Thyroid gland (tissue), 4 donors: ENCODE data around the gene ARL15. TPM values are rescaled to one million over a fixed set of nuclear protein-coding genes. Genes with fewer than 3 reads are reported as not detected.

Experiments used
- DNase-seq, 2 donors: peaks; one replicate each; pipeline ENCODE4 v3.0.0-alpha.2; 2019
- H3K27ac ChIP-seq, 3 donors: fragments of 200-600 bp; sonication (generic); 1 replicate in 2 of 3; 2 replicates in 1 of 3; pipeline ENCODE4 v1.5.1; 2016 to 2019; ENCODE audit warnings: mild to moderate bottlenecking in 1 of 3, moderate library complexity in 1 of 3
- H3K27me3 ChIP-seq: fragments of 200-600 bp; sonication (generic); one replicate; pipeline ENCODE4 v1.5.1; 2019
- H3K36me3 ChIP-seq, 2 donors: fragments of 200-600 bp; sonication (generic); one replicate each; pipeline ENCODE4 v1.5.1; 2016 to 2019
- H3K4me1 ChIP-seq, 2 donors: fragments of 200-600 bp; sonication (generic); one replicate each; pipeline ENCODE4 v1.5.1; 2017 to 2019
- H3K4me3 ChIP-seq, 3 donors: fragments of 200-600 bp; sonication (generic); replicated peaks in 1 of 3; 1 replicate in 2 of 3; 2 replicates in 1 of 3; pipeline ENCODE4 v1.5.1; 2016; ENCODE audit warnings: mild to moderate bottlenecking in 1 of 3
- H3K9me3 ChIP-seq: fragments of 200-600 bp; sonication (generic); one replicate; pipeline ENCODE4 v1.5.1; 2017
- POLR2A ChIP-seq, 2 donors: fragments of 450-650 bp; IDR thresholded peaks; one replicate each; pipeline ENCODE4 v1.6.1; 2017; ENCODE audit warnings: antibody characterized with exemption in 2 of 2, mild to moderate bottlenecking in 2 of 2, moderate library complexity in 1 of 2
- WGBS, 2 donors: methylation state at CpG; one replicate each; pipeline ENCODE4 v1.1.5; 2017; 5-methylcytosine and 5-hydroxymethylcytosine counted together
- intact Hi-C: fragments of 100-400 bp; cut with DNase I; formaldehyde crosslinking; loops from one replicate; pipeline ENCODE4 v1.15.1; 2023
- total RNA-seq, 4 donors: library from RNA; depleted of rRNA; stranded (reverse); fragments of >200 nt; gene quantifications; one replicate each; pipeline ENCODE4 v1.2.3, GENCODE V29; 2016
- TF ChIP-seq, protein P1 (sequence below), 6 experiments: fragments of 200-600 bp in 3 of 6; fragments of 450-650 bp in 3 of 6; sonication (generic) in 3 of 6; IDR thresholded peaks; one replicate each; pipeline ENCODE4 v1.5.1; 2016 to 2019; ENCODE audit warnings: antibody characterized with exemption in 6 of 6, mild to moderate bottlenecking in 2 of 6, inconsistent platforms in 1 of 6, moderate library complexity in 1 of 6

Gene ARL15
- total RNA-seq, 4 donors from 2014 or later: 23.2 to 39.0 (median 29.5) TPM

DNA sequence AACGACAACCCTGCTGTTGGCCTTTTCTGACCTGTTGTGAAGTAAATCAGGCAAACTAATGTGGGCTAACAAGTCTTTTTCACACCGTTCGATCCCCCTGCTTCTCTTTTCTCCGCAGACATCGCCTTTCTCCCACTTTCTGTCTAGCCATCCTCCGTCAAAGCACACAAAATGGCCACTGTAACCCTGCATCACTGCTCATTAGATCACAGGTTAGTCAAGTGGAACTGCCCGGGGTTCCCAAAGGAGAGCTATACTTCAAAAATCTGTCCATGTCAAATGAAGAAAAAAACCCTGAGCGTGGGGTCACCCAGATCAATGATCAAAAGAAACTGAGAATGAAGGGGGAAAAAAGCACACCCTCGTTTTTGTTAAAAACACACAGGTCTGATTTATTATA, 212.1 kb downstream of the ARL15 start:
- no peaks in the 10 kb centered on the region for H3K36me3 ChIP-seq
- intact Hi-C loops: no loop called here
- WGBS, 2 donors: 58 to 70% methylated on average over 9 of the region's 9 CpGs
- H3K9me3 ChIP-seq: no peaks in the 10 kb centered on the region
- no peak overlapping the region for H3K27ac ChIP-seq
- no peak for TF ChIP-seq POLR2A (IDR thresholded peaks at IDR 0.05)
- TF ChIP-seq, protein P1, sequence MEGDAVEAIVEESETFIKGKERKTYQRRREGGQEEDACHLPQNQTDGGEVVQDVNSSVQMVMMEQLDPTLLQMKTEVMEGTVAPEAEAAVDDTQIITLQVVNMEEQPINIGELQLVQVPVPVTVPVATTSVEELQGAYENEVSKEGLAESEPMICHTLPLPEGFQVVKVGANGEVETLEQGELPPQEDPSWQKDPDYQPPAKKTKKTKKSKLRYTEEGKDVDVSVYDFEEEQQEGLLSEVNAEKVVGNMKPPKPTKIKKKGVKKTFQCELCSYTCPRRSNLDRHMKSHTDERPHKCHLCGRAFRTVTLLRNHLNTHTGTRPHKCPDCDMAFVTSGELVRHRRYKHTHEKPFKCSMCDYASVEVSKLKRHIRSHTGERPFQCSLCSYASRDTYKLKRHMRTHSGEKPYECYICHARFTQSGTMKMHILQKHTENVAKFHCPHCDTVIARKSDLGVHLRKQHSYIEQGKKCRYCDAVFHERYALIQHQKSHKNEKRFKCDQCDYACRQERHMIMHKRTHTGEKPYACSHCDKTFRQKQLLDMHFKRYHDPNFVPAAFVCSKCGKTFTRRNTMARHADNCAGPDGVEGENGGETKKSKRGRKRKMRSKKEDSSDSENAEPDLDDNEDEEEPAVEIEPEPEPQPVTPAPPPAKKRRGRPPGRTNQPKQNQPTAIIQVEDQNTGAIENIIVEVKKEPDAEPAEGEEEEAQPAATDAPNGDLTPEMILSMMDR (IDR thresholded peaks at IDR 0.05): no peak
- H3K27me3 ChIP-seq: no peaks in the 10 kb centered on the region
- DNase-seq: no peak
- no peak overlapping the region for H3K4me3 ChIP-seq
- no peaks in the 10 kb centered on the region for H3K4me1 ChIP-seq

DNA sequence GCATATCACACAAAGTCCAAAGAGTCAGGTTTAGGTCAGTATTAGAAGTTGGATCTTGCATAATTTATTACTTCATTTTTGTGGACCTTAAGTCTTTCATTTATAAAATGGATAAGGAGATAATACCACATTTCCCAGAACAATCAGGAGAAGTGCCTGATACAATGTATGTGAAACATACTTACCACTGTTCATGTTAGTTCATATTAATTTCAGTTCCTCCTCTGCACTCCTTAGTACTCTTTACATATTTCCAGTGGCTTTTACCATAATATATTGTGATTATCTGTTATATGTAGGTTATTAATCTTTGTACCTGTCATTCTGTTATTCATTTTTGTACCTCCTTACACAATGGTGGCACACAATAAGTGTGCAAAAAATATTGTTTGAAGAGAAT, 214.4 kb downstream of the ARL15 start:
- Histone ChIP-seq H3K36me3 (no peaks in the 10 kb centered on the region), H3K27me3 (no peaks in the 10 kb centered on the region), H3K9me3 (no peaks in the 10 kb centered on the region), H3K27ac (no peak overlapping the region), H3K4me1 (no peaks in the 10 kb centered on the region), H3K4me3 (no peak overlapping the region)
- TF ChIP-seq POLR2A (IDR thresholded peaks at IDR 0.05): no peak
- no peak for DNase-seq
- intact Hi-C loops: no loop called here

DNA sequence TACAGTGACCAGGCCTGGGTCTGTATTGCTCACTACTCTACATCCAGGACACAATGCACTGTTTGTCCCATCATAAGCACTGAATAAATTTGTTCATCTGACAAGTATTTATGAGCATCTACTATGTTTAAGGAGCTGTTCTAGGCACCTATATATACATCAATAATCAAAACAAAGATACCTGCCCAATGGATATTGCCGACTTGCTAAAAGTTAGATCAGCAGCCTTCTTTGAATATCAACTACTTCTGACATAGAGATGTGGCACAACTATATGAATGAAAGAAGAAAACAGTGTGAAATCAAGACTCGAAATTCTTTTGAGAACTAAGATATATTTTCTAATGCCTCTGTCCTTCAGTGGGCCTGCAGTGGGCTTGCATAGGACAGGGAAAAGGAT, 215.7 kb downstream of the ARL15 start:
- Histone ChIP-seq H3K36me3 (no peaks in the 10 kb centered on the region), H3K9me3 (no peaks in the 10 kb centered on the region), H3K4me3 (no peak overlapping the region), H3K27ac (no peak overlapping the region), H3K27me3 (no peaks in the 10 kb centered on the region), H3K4me1 (no peaks in the 10 kb centered on the region)
- TF ChIP-seq POLR2A (IDR thresholded peaks at IDR 0.05): no peak
- TF ChIP-seq, protein P1 (IDR thresholded peaks at IDR 0.05): no peak
- intact Hi-C loops: no loop called here
- DNase-seq: no peak
- WGBS, 2 donors: 95 to 100% methylated on average over 2 of the region's 2 CpGs

DNA sequence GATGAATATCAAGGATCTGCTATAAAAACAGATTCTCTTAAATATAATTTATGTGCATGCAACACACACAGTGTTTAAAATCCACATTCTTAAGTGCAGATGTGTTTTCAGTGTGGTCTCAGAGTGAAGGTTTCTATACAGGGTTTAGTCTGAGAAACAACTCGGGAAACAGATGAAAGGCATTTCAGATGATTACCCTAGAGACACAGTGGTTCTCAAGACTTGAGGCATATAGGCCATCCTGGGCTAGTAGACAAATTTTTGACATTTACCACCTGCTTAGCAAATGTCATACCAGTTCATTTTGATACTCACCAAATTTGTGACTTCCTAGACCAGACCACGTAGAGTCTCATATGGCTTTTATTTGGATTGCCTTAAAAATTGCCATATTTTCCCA, 216.5 kb downstream of the ARL15 start:
- 95 to 96% methylated on average over 2 of the region's 2 CpGs for WGBS, 2 donors
- Histone ChIP-seq H3K4me1 (no peaks in the 10 kb centered on the region), H3K27me3 (no peaks in the 10 kb centered on the region), H3K4me3 (no peak overlapping the region), H3K9me3 (no peaks in the 10 kb centered on the region), H3K36me3 (no peaks in the 10 kb centered on the region), H3K27ac (no peak overlapping the region)
- intact Hi-C loops: no loop called here
- no peak for DNase-seq
- TF ChIP-seq, protein P1 (IDR thresholded peaks at IDR 0.05): no peak
- TF ChIP-seq POLR2A (IDR thresholded peaks at IDR 0.05): no peak

DNA sequence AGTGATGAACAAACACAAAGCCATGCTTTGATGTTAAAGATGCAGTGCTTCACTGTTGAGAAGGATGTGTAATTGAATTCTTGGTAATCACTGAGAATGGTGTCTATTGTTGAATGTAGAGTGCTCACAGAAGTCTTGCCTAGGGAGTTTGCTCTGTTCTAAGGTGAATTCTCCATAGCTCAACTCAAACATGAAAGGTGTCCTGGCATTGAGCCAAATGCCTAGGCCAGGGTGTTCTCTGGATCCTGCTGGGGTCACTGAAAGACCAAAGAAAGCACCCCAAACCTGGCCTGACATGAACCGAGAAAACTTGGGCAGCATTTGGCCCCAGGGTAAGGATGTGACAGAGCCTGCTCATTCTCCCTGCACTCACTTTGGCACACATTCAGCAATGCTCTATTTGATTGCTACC, 217.3 kb downstream of the ARL15 start:
- Histone ChIP-seq H3K9me3 (no peaks in the 10 kb centered on the region), H3K27ac (no peak overlapping the region), H3K27me3 (no peaks in the 10 kb centered on the region), H3K4me1 (no peaks in the 10 kb centered on the region), H3K4me3 (no peak overlapping the region), H3K36me3 (no peaks in the 10 kb centered on the region)
- TF ChIP-seq POLR2A (IDR thresholded peaks at IDR 0.05): no peak
- TF ChIP-seq, protein P1 (IDR thresholded peaks at IDR 0.05): no peak
- DNase-seq: no peak
- WGBS, 2 donors: 89 to 92% methylated on average over 1 of the region's 1 CpG
- intact Hi-C loops: no loop called here
